ENCODE data around the gene ZMYND8.

ZMYND8 gene

GRCh38 chr20:47343007-47343472, 13.5 kb downstream of the ZMYND8 start:
- H3K4me3 ChIP-seq (ENCODE audit: low read length): no peak overlapping the region
- no peak for DNase-seq (ENCODE audit: low read depth)
- no peak for TF ChIP-seq CTCF (conservative IDR thresholded peaks at IDR 0.05; ENCODE audit: low read length)

GRCh38 chr20:47338131-47338628, 18.3 kb downstream of the ZMYND8 start:
- H3K4me3 ChIP-seq (ENCODE audit: low read length): no peak overlapping the region
- no peak for DNase-seq (ENCODE audit: low read depth)
- no peak for TF ChIP-seq CTCF (conservative IDR thresholded peaks at IDR 0.05; ENCODE audit: low read length)

GRCh38 chr20:47337413-47337812, 19.1 kb downstream of the ZMYND8 start:
- no peak for TF ChIP-seq CTCF (conservative IDR thresholded peaks at IDR 0.05; ENCODE audit: low read length)
- no peak overlapping the region for H3K4me3 ChIP-seq (ENCODE audit: low read length)
- no peak for DNase-seq (ENCODE audit: low read depth)

GRCh38 chr20:47336129-47336754, 20.3 kb downstream of the ZMYND8 start:
- H3K4me3 ChIP-seq (ENCODE audit: low read length): peak overlapping the region; percentile 39
- peak; percentile 87 for DNase-seq (ENCODE audit: low read depth)
- TF ChIP-seq CTCF (conservative IDR thresholded peaks at IDR 0.05; ENCODE audit: low read length): no peak

GRCh38 chr20:47335251-47336128, 21.0 kb downstream of the ZMYND8 start:
- TF ChIP-seq CTCF (conservative IDR thresholded peaks at IDR 0.05; ENCODE audit: low read length): no peak
- DNase-seq (ENCODE audit: low read depth): peak; percentile 75
- H3K4me3 ChIP-seq (ENCODE audit: low read length): no peak overlapping the region; the same call in 1 of the 2 replicates

GRCh38 chr20:47334022-47334551, 22.4 kb downstream of the ZMYND8 start:
- peak; percentile 89 for DNase-seq (ENCODE audit: low read depth)
- peak overlapping the region; percentile 43 for H3K4me3 ChIP-seq (ENCODE audit: low read length)
- no peak for TF ChIP-seq CTCF (conservative IDR thresholded peaks at IDR 0.05; ENCODE audit: low read length)
